Tibial artery (tissue), 4 donors: ENCODE results near the gene SERGEF.

Source experiments
- DNase-seq, 2 donors: peaks; one replicate each; pipeline ENCODE4 v3.0.0-alpha.2; 2019
- H3K27ac ChIP-seq, 2 donors: fragments of 200-600 bp; sonication (generic) in 1 of 2; 1 replicate in 1 of 2; 2 replicates in 1 of 2; pipeline ENCODE4 v1.5.1; 2018 to 2019; ENCODE audit warnings: mild to moderate bottlenecking in 1 of 2
- H3K27me3 ChIP-seq, 2 donors: fragments of 200-600 bp; sonication (generic) in 1 of 2; one replicate each; pipeline versions ENCODE4 v1.5.1 to v1.6.0; 2016 to 2019
- H3K36me3 ChIP-seq, 3 donors: fragments of 200-600 bp; sonication (generic) in 2 of 3; one replicate each; pipeline ENCODE4 v1.5.1; 2016 to 2019; ENCODE audit warnings: mild to moderate bottlenecking in 2 of 3
- H3K4me1 ChIP-seq, 4 donors: fragments of 200-600 bp; sonication (generic) in 2 of 4; 1 replicate in 3 of 4; 2 replicates in 1 of 4; pipeline ENCODE4 v1.5.1; 2016 to 2019
- H3K4me3 ChIP-seq, 2 donors: fragments of 200-600 bp; sonication (generic) in 1 of 2; 1 replicate in 1 of 2; 2 replicates in 1 of 2; pipeline ENCODE4 v1.5.1; 2018 to 2019; ENCODE audit warnings: mild to moderate bottlenecking in 2 of 2
- H3K9me3 ChIP-seq, 3 donors: fragments of 200-600 bp; sonication (generic) in 1 of 3; one replicate each; pipeline ENCODE4 v1.5.1; 2016 to 2019
- intact Hi-C: fragments of 100-400 bp; cut with DNase I; formaldehyde crosslinking; loops from one replicate; pipeline ENCODE4 v1.15.0; 2023; ENCODE audit warnings: low total_unique reads
- TF ChIP-seq, protein P1 (sequence below), 2 experiments: fragments of 200-600 bp in 1 of 2; fragments of 450-650 bp in 1 of 2; IDR thresholded peaks; one replicate each; pipeline ENCODE4 v1.5.1; 2017 to 2019; ENCODE audit warnings: antibody characterized with exemption in 2 of 2, mild to moderate bottlenecking in 1 of 2, moderate library complexity in 1 of 2

The SERGEF gene

DNA sequence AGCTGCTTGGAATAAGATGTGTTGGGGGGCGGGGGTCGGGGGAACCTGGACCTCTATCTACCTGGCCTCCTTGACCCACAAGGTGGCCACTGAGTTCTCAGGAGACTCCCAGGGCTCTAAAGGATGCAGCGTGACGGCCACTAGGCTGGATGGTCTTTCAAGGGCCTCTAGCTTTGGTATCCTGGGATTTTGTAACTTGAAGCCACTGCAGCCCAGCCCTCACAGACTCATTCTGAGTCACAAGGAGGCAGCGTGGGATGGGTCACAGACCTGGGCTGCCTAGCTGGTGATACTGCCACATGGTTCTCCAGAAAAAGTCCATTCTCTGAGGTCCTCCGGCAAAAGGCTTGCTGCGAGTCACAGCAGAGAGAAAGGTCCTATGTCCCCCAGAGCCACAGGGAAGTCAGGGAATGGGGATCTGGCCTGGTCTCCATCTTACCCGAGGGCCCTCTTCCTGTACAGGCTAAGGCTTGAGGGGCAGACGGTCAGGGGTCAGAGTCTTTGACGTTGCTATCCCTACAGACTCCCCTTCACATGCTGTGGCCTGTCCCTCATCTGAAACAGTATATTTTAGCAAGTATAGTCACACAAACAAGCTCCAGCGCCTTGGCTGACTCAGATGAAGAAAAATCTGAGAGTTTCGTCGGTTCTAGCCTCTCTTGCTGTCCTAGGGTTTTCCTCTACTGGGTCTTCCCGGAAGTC lies 225.9 kb downstream of the SERGEF start:
- H3K27ac ChIP-seq = no peak overlapping the region
- DNase-seq = no peak
- H3K4me1 ChIP-seq = no peaks in the 10 kb centered on the region
- H3K36me3 ChIP-seq = peaks cover 0 to 15% (median 4%) of the 10 kb centered on the region in 3 donors
- intact Hi-C loops = no loop called here
- H3K4me3 ChIP-seq = no peak overlapping the region
- no peaks in the 10 kb centered on the region for H3K27me3 ChIP-seq
- TF ChIP-seq, protein P1, sequence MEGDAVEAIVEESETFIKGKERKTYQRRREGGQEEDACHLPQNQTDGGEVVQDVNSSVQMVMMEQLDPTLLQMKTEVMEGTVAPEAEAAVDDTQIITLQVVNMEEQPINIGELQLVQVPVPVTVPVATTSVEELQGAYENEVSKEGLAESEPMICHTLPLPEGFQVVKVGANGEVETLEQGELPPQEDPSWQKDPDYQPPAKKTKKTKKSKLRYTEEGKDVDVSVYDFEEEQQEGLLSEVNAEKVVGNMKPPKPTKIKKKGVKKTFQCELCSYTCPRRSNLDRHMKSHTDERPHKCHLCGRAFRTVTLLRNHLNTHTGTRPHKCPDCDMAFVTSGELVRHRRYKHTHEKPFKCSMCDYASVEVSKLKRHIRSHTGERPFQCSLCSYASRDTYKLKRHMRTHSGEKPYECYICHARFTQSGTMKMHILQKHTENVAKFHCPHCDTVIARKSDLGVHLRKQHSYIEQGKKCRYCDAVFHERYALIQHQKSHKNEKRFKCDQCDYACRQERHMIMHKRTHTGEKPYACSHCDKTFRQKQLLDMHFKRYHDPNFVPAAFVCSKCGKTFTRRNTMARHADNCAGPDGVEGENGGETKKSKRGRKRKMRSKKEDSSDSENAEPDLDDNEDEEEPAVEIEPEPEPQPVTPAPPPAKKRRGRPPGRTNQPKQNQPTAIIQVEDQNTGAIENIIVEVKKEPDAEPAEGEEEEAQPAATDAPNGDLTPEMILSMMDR (IDR thresholded peaks at IDR 0.05) = no peak
- H3K9me3 ChIP-seq = no peaks in the 10 kb centered on the region

DNA sequence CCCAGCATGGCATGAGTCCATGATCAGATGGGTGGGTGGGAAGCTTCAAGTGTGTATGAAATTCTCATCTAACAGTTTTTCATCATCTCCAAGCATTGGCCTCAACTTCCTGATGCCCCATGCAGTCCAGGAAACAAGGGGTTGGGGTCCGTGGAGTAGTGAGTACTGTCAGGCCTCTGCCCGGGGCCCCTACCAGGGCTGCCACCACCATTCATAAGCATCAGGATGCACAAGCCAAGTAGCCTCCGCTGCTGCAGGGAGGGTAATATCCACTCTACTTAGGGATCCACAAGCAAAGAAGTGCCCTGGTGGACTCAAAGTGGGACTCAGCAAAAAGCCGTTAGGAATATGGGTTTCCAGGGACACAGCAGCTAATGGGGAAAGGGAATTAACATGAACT lies 229.0 kb downstream of the SERGEF start:
- Histone ChIP-seq H3K4me3 (no peak overlapping the region), H3K36me3 (peaks cover 0 to 15% (median 4%) of the 10 kb centered on the region in 3 donors), H3K27ac (no peak overlapping the region), H3K27me3 (no peaks in the 10 kb centered on the region), H3K4me1 (no peaks in the 10 kb centered on the region), H3K9me3 (no peaks in the 10 kb centered on the region)
- TF ChIP-seq, protein P1 (IDR thresholded peaks at IDR 0.05) = no peak
- intact Hi-C loops = no loop called here
- DNase-seq = peak in 1 of 2 donors; percentile 17

DNA sequence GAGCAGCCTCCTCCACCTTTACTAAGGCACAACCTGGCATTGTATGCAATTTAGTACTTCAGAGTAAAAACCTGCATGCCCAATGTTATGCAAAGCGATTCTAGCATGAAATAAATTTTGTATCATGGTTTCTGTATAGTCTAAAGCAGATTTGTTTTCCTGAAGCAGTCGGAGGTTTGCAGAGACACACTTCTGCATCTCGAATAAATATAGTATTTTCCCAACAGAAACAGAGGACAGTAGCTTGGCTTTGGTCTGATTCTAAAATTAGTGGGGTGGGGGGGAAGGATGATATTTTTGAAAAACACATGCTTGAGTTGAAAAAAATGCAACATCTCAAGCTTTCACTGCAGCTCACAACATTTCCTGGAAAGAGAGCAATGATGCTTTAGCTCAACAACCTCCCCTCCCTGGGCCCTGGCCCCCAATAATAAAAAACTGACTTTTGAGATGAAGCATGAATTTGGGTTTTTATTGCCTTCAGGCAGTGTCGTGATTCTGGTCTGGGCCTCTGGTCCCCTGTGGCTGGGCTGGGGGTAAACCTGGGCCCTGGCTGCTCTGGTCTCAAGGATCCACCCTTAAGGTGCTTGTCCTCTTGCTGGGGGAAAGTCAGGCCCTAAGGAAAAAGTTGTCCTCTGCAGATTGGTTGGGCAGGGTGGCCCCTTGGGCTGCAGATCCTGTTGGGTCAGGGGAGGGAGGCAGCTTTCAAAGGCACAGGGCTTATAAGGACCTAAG lies 230.1 kb downstream of the SERGEF start:
- H3K9me3 ChIP-seq = no peaks in the 10 kb centered on the region
- TF ChIP-seq, protein P1 (IDR thresholded peaks at IDR 0.05) = no peak
- intact Hi-C loops = no loop called here
- no peak overlapping the region for H3K27ac ChIP-seq
- no peak for DNase-seq
- H3K27me3 ChIP-seq = no peaks in the 10 kb centered on the region
- no peaks in the 10 kb centered on the region for H3K4me1 ChIP-seq
- H3K4me3 ChIP-seq = no peak overlapping the region
- peaks cover 0 to 8% (median 4%) of the 10 kb centered on the region in 3 donors for H3K36me3 ChIP-seq

DNA sequence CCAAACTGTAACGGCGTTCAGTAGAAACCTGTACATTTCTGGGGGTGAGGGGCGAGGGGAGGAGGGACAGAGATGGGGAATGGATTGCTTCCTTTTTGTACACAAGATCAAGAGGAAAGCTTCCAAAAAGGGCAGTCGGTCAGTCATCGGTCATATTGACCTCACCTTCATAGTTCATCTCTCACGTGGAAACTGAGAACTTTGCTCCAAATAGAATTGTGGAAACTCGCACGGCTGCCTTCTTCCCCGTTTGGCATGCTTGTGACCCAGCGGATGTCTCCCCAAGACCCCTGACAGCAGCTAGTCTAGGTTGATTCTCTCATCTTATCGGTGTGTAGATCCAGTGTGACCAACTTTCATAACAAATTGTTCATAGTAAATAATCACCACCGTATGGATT lies 230.7 kb downstream of the SERGEF start:
- no peak overlapping the region for H3K27ac ChIP-seq
- TF ChIP-seq, protein P1 (IDR thresholded peaks at IDR 0.05) = no peak
- DNase-seq = no peak

DNA sequence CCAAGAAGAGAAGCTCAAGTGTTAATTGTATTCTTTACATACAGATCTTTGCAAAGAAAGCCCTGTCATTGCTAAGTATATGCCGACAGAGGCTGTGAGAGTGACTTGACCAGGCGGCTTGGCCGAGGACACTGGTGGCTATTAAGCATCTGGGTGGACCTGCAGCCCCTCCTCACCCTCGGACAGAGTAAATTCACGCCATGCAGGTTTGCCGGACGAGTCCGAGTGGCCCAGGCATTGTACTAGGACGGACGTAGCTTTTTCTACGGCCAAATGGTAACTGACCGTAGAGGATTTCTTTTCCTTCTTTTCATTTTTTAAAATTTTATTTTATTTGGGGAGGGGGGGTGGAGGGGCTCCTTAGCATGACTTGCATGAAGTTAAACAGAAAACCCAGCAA lies 231.2 kb downstream of the SERGEF start:
- TF ChIP-seq, protein P1 (IDR thresholded peaks at IDR 0.05) = no peak

More for the DNA sequence above, 230.7 kb downstream of the SERGEF start:
- H3K9me3 ChIP-seq = no peaks in the 10 kb centered on the region
- peaks cover 0 to 2% (median 0%) of the 10 kb centered on the region in 3 donors for H3K36me3 ChIP-seq
- no peaks in the 10 kb centered on the region for H3K4me1 ChIP-seq
- no peaks in the 10 kb centered on the region for H3K27me3 ChIP-seq
- intact Hi-C loops = no loop called here
- no peak overlapping the region for H3K4me3 ChIP-seq

More for the DNA sequence above, 231.2 kb downstream of the SERGEF start:
- Histone ChIP-seq H3K36me3 (no peaks in the 10 kb centered on the region), H3K27ac (no peak overlapping the region), H3K27me3 (no peaks in the 10 kb centered on the region), H3K4me1 (no peaks in the 10 kb centered on the region), H3K9me3 (no peaks in the 10 kb centered on the region), H3K4me3 (no peak overlapping the region)
- intact Hi-C loops = no loop called here
- no peak for DNase-seq
